ENCODE results near the gene APLNR. TPM values are rescaled to one million over a fixed set of nuclear protein-coding genes. Genes with fewer than 3 reads are reported as not detected.
A peak's percentile ranks its signal among the peaks of the same experiment; 100 is the strongest.

Gene APLNR
- total and polyA plus RNA-seq, 2 donors (not counting 1 experiment from before 2014, with no cell fraction given), result not detected

- no peak overlapping the region for H3K4me3 ChIP-seq (replicated peaks in 1 of 4; ENCODE audit: control extremely low read depth in 1 of 4, insufficient read depth in 1 of 4, low read depth in 3 of 4, low read length in 4 of 4)
- no peaks in the 10 kb centered on the region for H3K79me2 ChIP-seq (ENCODE audit: control insufficient read depth, insufficient read depth, low read length)
- no peaks in the 10 kb centered on the region for H3K27me3 ChIP-seq (ENCODE audit: control insufficient read depth, insufficient read depth, low read length)
- H3K9ac ChIP-seq (ENCODE audit: insufficient read depth, low read length), result no peak overlapping the region
- no peaks in the 10 kb centered on the region for H3K9me3 ChIP-seq (ENCODE audit: control insufficient read depth, insufficient read depth, low read depth, low read length)
- no peaks in the 10 kb centered on the region for H4K20me1 ChIP-seq (ENCODE audit: control insufficient read depth, extremely low read depth, insufficient read depth, low read length)
- peak in 1 of 2 donors; percentile 32 for DNase-seq (ENCODE audit: low read depth in 2 of 2)
- H3K36me3 ChIP-seq (ENCODE audit: control insufficient read depth, insufficient read depth, low read length), result no peaks in the 10 kb centered on the region
- no peak overlapping the region for H3K27ac ChIP-seq (ENCODE audit: insufficient read depth, low read length)
- TF ChIP-seq EZH2 (IDR thresholded peaks at IDR 0.05; ENCODE audit: low read length, missing control alignments) (no peak), CTCF (conservative IDR thresholded peaks at IDR 0.05 in 1 of 2, IDR thresholded peaks at IDR 0.05 in 1 of 2; ENCODE audit: low read depth in 1 of 2, low read length in 2 of 2) (no peak)
- no peak overlapping the region for H2AFZ ChIP-seq (ENCODE audit: low read length)
- H3K4me2 ChIP-seq (ENCODE audit: extremely low read depth, insufficient read depth, low read length), result peak overlapping the region; percentile 67
- peaks cover 16% of the 10 kb centered on the region for H3K4me1 ChIP-seq (ENCODE audit: control insufficient read depth, extremely low read depth, insufficient read depth, low read length)
Observed at GRCh38 chr11:57276971-57277675, 40.1 kb upstream of the APLNR start.

- H3K4me3 ChIP-seq (replicated peaks in 1 of 4; ENCODE audit: control extremely low read depth in 1 of 4, insufficient read depth in 1 of 4, low read depth in 3 of 4, low read length in 4 of 4), result no peak overlapping the region
- H3K9me3 ChIP-seq (ENCODE audit: control insufficient read depth, insufficient read depth, low read depth, low read length), result no peaks in the 10 kb centered on the region
- H3K27me3 ChIP-seq (ENCODE audit: control insufficient read depth, insufficient read depth, low read length), result no peaks in the 10 kb centered on the region
- no peak for DNase-seq (ENCODE audit: low read depth in 2 of 2)
- no peak overlapping the region for H2AFZ ChIP-seq (ENCODE audit: low read length)
- no peaks in the 10 kb centered on the region for H3K36me3 ChIP-seq (ENCODE audit: control insufficient read depth, insufficient read depth, low read length)
- H3K4me2 ChIP-seq (ENCODE audit: extremely low read depth, insufficient read depth, low read length), result no peak overlapping the region
- no peak overlapping the region for H3K9ac ChIP-seq (ENCODE audit: insufficient read depth, low read length)
- no peak overlapping the region for H3K27ac ChIP-seq (ENCODE audit: insufficient read depth, low read length)
- TF ChIP-seq EZH2 (IDR thresholded peaks at IDR 0.05; ENCODE audit: low read length, missing control alignments) (no peak), CTCF (conservative IDR thresholded peaks at IDR 0.05 in 1 of 2, IDR thresholded peaks at IDR 0.05 in 1 of 2; ENCODE audit: low read depth in 1 of 2, low read length in 2 of 2) (no peak)
- H4K20me1 ChIP-seq (ENCODE audit: control insufficient read depth, extremely low read depth, insufficient read depth, low read length), result no peaks in the 10 kb centered on the region
- H3K4me1 ChIP-seq (ENCODE audit: control insufficient read depth, extremely low read depth, insufficient read depth, low read length), result peaks cover 16% of the 10 kb centered on the region
- H3K79me2 ChIP-seq (ENCODE audit: control insufficient read depth, insufficient read depth, low read length), result no peaks in the 10 kb centered on the region
Observed at GRCh38 chr11:57276169-57276970, 39.3 kb upstream of the APLNR start.

- H3K4me1 ChIP-seq (ENCODE audit: control insufficient read depth, extremely low read depth, insufficient read depth, low read length), result peaks cover 16% of the 10 kb centered on the region
- TF ChIP-seq EZH2 (IDR thresholded peaks at IDR 0.05; ENCODE audit: low read length, missing control alignments), result no peak
- no peak for TF ChIP-seq CTCF (conservative IDR thresholded peaks at IDR 0.05 in 1 of 2, IDR thresholded peaks at IDR 0.05 in 1 of 2; ENCODE audit: low read depth in 1 of 2, low read length in 2 of 2)
- no peaks in the 10 kb centered on the region for H3K79me2 ChIP-seq (ENCODE audit: control insufficient read depth, insufficient read depth, low read length)
- H2AFZ ChIP-seq (ENCODE audit: low read length), result no peak overlapping the region
- H3K9me3 ChIP-seq (ENCODE audit: control insufficient read depth, insufficient read depth, low read depth, low read length), result no peaks in the 10 kb centered on the region
- H3K27me3 ChIP-seq (ENCODE audit: control insufficient read depth, insufficient read depth, low read length), result no peaks in the 10 kb centered on the region
- peak in 1 of 2 donors; percentile 20 for DNase-seq (ENCODE audit: low read depth in 2 of 2)
- no peak overlapping the region for H3K4me3 ChIP-seq (replicated peaks in 1 of 4; ENCODE audit: control extremely low read depth in 1 of 4, insufficient read depth in 1 of 4, low read depth in 3 of 4, low read length in 4 of 4)
- no peak overlapping the region for H3K4me2 ChIP-seq (ENCODE audit: extremely low read depth, insufficient read depth, low read length)
- no peak overlapping the region for H3K27ac ChIP-seq (ENCODE audit: insufficient read depth, low read length)
- H4K20me1 ChIP-seq (ENCODE audit: control insufficient read depth, extremely low read depth, insufficient read depth, low read length), result no peaks in the 10 kb centered on the region
- no peak overlapping the region for H3K9ac ChIP-seq (ENCODE audit: insufficient read depth, low read length)
- no peaks in the 10 kb centered on the region for H3K36me3 ChIP-seq (ENCODE audit: control insufficient read depth, insufficient read depth, low read length)
Observed at GRCh38 chr11:57275582-57275981, 38.5 kb upstream of the APLNR start.

Data from fibroblast of lung (primary cell).